Measurements from ENCODE around the gene CLIC1.
A peak's percentile ranks its signal among the peaks of the same experiment; 100 is the strongest.

Gene CLIC1

GRCh38 chr6:31736021-31736767 lies at the start of gene CLIC1:
TSS of gene CLIC1 (minus strand) at chr6:31736530. CDS start at chr6:31736300, 230 bp downstream.
- peak; percentile 76 to 77 for DNase-seq

- no peak for DNase-seq
These were observed 49.1 kb upstream of the CLIC1 start for GRCh38 chr6:31785475-31785874.

GRCh38 chr6:31784098-31784925 lies 48.0 kb upstream of the CLIC1 start:
- DNase-seq: no peak

GRCh38 chr6:31782126-31782855 lies 46.0 kb upstream of the CLIC1 start:
- no peak for DNase-seq

- no peak for DNase-seq
These were observed 45.2 kb upstream of the CLIC1 start for GRCh38 chr6:31781244-31782125.

- no peak for DNase-seq
These were observed 44.3 kb upstream of the CLIC1 start for GRCh38 chr6:31780507-31781243.

- no peak for DNase-seq
These were observed 43.6 kb upstream of the CLIC1 start for GRCh38 chr6:31779908-31780307.

GRCh38 chr6:31778999-31779885 lies 42.9 kb upstream of the CLIC1 start:
- no peak for DNase-seq

- no peak for DNase-seq
These were observed 41.9 kb upstream of the CLIC1 start for GRCh38 chr6:31778193-31778592.

GRCh38 chr6:31777667-31778050 lies 41.3 kb upstream of the CLIC1 start:
- DNase-seq: no peak

- peak; percentile 63 to 71 for DNase-seq
These were observed 40.8 kb upstream of the CLIC1 start, which contains the start of gene VWA7 for GRCh38 chr6:31776989-31777666. TSS of gene VWA7 (minus strand) at chr6:31777328. CDS start at chr6:31776779, 549 bp downstream.

GRCh38 chr6:31776485-31776988 lies 40.2 kb upstream of the CLIC1 start:
- no peak for DNase-seq

- no peak for DNase-seq
These were observed 39.5 kb upstream of the CLIC1 start for GRCh38 chr6:31775633-31776484.

- DNase-seq: no peak
These were observed 38.9 kb upstream of the CLIC1 start for GRCh38 chr6:31775184-31775583.

GRCh38 chr6:31771992-31772358 lies 35.6 kb upstream of the CLIC1 start:
- DNase-seq: no peak

- DNase-seq: no peak
These were observed 34.5 kb upstream of the CLIC1 start for GRCh38 chr6:31770860-31771259.

GRCh38 chr6:31769684-31770371 lies 33.5 kb upstream of the CLIC1 start:
- peak; percentile 82 for DNase-seq
